ENCODE data around the gene CRISP2. TPM values are rescaled to one million over a fixed set of nuclear protein-coding genes. Genes with fewer than 3 reads are reported as not detected.

The CRISP2 gene
- total RNA-seq, 1 experiment from 2014 or later: not detected

GRCh38 chr6:49653942-49654341 is 59.4 kb downstream of the CRISP2 start:
- no peak overlapping the region for H3K27ac Mint-ChIP-seq (ENCODE audit: unreplicated experiment)
- CTCF ChIA-PET: no interaction called here
- no peaks in the 10 kb centered on the region for H3K36me3 Mint-ChIP-seq (ENCODE audit: insufficient read depth, unreplicated experiment)
- Histone ChIP-seq H3K4me3 (ENCODE audit: low read depth, low read length) (no peak overlapping the region), H3K4me1 (no peaks in the 10 kb centered on the region), H3K36me3 (ENCODE audit: control insufficient read depth, insufficient read depth, low read length) (no peaks in the 10 kb centered on the region), H3K9me3 (no peaks in the 10 kb centered on the region), H3K27me3 (replicated peaks; ENCODE audit: control insufficient read depth, insufficient read depth, low read length) (no peaks in the 10 kb centered on the region)
- no peaks in the 10 kb centered on the region for H3K9me3 Mint-ChIP-seq (ENCODE audit: unreplicated experiment)
- no TSS peak for BruUV-seq (replicated peaks)
- no peaks in the 10 kb centered on the region for H3K4me1 Mint-ChIP-seq (ENCODE audit: low read depth, unreplicated experiment)
- intact Hi-C loops (cut with micrococcal nuclease; ENCODE audit: unreplicated experiment): no loop called here
- H3K4me3 Mint-ChIP-seq (ENCODE audit: unreplicated experiment): no peak overlapping the region
- DNase-seq: no peak
- peaks cover 12% of the 10 kb centered on the region for H3K27me3 Mint-ChIP-seq (ENCODE audit: insufficient read depth, unreplicated experiment)
- POLR2A ChIA-PET: no interaction called here
- no peak for TF ChIP-seq CTCF (IDR thresholded peaks at IDR 0.05; ENCODE audit: insufficient read depth in 1 of 2, low read depth in 1 of 2, low read length in 1 of 2, severe bottlenecking in 1 of 2, unreplicated experiment in 1 of 2)

GRCh38 chr6:49653438-49653837 is 59.9 kb downstream of the CRISP2 start:
- CTCF ChIA-PET: no interaction called here
- no peaks in the 10 kb centered on the region for H3K36me3 Mint-ChIP-seq (ENCODE audit: insufficient read depth, unreplicated experiment)

GRCh38 chr6:49651239-49651638 is 62.1 kb downstream of the CRISP2 start:
- Histone ChIP-seq H3K27me3 (replicated peaks; ENCODE audit: control insufficient read depth, insufficient read depth, low read length) (no peaks in the 10 kb centered on the region), H3K36me3 (ENCODE audit: control insufficient read depth, insufficient read depth, low read length) (no peaks in the 10 kb centered on the region), H3K4me1 (no peaks in the 10 kb centered on the region), H3K4me3 (ENCODE audit: low read depth, low read length) (no peak overlapping the region), H3K9me3 (no peaks in the 10 kb centered on the region)
- Mint-ChIP-seq H3K4me1 (ENCODE audit: low read depth, unreplicated experiment) (no peaks in the 10 kb centered on the region), H3K27ac (ENCODE audit: unreplicated experiment) (no peak overlapping the region), H3K4me3 (ENCODE audit: unreplicated experiment) (no peak overlapping the region), H3K27me3 (ENCODE audit: insufficient read depth, unreplicated experiment) (peaks cover 12% of the 10 kb centered on the region), H3K36me3 (ENCODE audit: insufficient read depth, unreplicated experiment) (no peaks in the 10 kb centered on the region), H3K9me3 (ENCODE audit: unreplicated experiment) (no peaks in the 10 kb centered on the region)
- DNase-seq: no peak
- no peak for TF ChIP-seq CTCF (IDR thresholded peaks at IDR 0.05; ENCODE audit: insufficient read depth in 1 of 2, low read depth in 1 of 2, low read length in 1 of 2, severe bottlenecking in 1 of 2, unreplicated experiment in 1 of 2)
- intact Hi-C loops (cut with micrococcal nuclease; ENCODE audit: unreplicated experiment): no loop called here
- CTCF ChIA-PET: no interaction called here
- BruUV-seq (replicated peaks): no TSS peak
- POLR2A ChIA-PET: no interaction called here

More at GRCh38 chr6:49653438-49653837, 59.9 kb downstream of the CRISP2 start:
- Mint-ChIP-seq H3K27ac (ENCODE audit: unreplicated experiment) (no peak overlapping the region), H3K9me3 (ENCODE audit: unreplicated experiment) (no peaks in the 10 kb centered on the region), H3K4me1 (ENCODE audit: low read depth, unreplicated experiment) (no peaks in the 10 kb centered on the region), H3K4me3 (ENCODE audit: unreplicated experiment) (no peak overlapping the region), H3K27me3 (ENCODE audit: insufficient read depth, unreplicated experiment) (peaks cover 12% of the 10 kb centered on the region)
- no TSS peak for BruUV-seq (replicated peaks)
- Histone ChIP-seq H3K27me3 (replicated peaks; ENCODE audit: control insufficient read depth, insufficient read depth, low read length) (no peaks in the 10 kb centered on the region), H3K9me3 (no peaks in the 10 kb centered on the region), H3K4me1 (no peaks in the 10 kb centered on the region), H3K36me3 (ENCODE audit: control insufficient read depth, insufficient read depth, low read length) (no peaks in the 10 kb centered on the region), H3K4me3 (ENCODE audit: low read depth, low read length) (no peak overlapping the region)
- TF ChIP-seq CTCF (IDR thresholded peaks at IDR 0.05; ENCODE audit: insufficient read depth in 1 of 2, low read depth in 1 of 2, low read length in 1 of 2, severe bottlenecking in 1 of 2, unreplicated experiment in 1 of 2): no peak
- intact Hi-C loops (cut with micrococcal nuclease; ENCODE audit: unreplicated experiment): no loop called here
- no peak for DNase-seq
- POLR2A ChIA-PET: no interaction called here
